OCI-LY7 (cell line): ENCODE measurements around the gene IPPK. TPM values are rescaled to one million over a fixed set of nuclear protein-coding genes. Genes with fewer than 3 reads are reported as not detected.

Experiments
- BruUV-seq: library from RNA; stranded (reverse); fragments of 400-500 nt; replicated peaks from 2 replicates; lab custom pipeline; 2021; lab: Mats Ljungman, UMichigan
- CTCF ChIA-PET: fragments of 300-600 bp; sonication (Branson Sonifier 250); formaldehyde crosslinking; loops from one replicate; lab custom pipeline; 2022; ENCODE audit warnings: antibody characterized with exemption; ENCODE audit not compliant: unreplicated experiment; lab: Charles Lee
- POLR2A ChIA-PET: fragments of 300-600 bp; sonication (Branson Sonifier 250); formaldehyde crosslinking; loops from one replicate; lab custom pipeline; 2022; ENCODE audit warnings: antibody characterized with exemption; lab: Charles Lee
- DNase-seq: peaks from one replicate; pipeline ENCODE4 v3.0.0-alpha.2; 2015; ENCODE audit warnings: low spot score
- H2AFZ ChIP-seq: fragments of 200-600 bp; sonication (generic), shearing (Covaris generic); 2 replicates; pipeline ENCODE4 v1.6.1; 2014; ENCODE audit warnings: mild to moderate bottlenecking, antibody characterized with exemption, low read length, moderate library complexity
- H3K27ac ChIP-seq: fragments of 200-600 bp; sonication (generic); 2 replicates; pipeline ENCODE4 v1.5.1; 2014; ENCODE audit warnings: mixed run types, low read depth, mild to moderate bottlenecking, moderate library complexity, low read length, inconsistent platforms; ENCODE audit not compliant: poor library complexity, severe bottlenecking
- H3K36me3 ChIP-seq: fragments of 200-600 bp; sonication (generic); 2 replicates; pipeline ENCODE4 v1.6.1; 2014; ENCODE audit warnings: mild to moderate bottlenecking, antibody characterized with exemption, low read length, moderate library complexity, mixed read lengths; ENCODE audit not compliant: insufficient read depth
- H3K4me1 ChIP-seq: fragments of 200-600 bp; sonication (generic); 2 replicates; pipeline ENCODE4 v1.5.1; 2014; ENCODE audit warnings: mild to moderate bottlenecking, low read length; ENCODE audit not compliant: insufficient read depth, poor library complexity, severe bottlenecking
- H3K4me2 ChIP-seq: fragments of 200-600 bp; sonication (generic); 2 replicates; pipeline ENCODE4 v1.6.1; 2014; ENCODE audit warnings: mild to moderate bottlenecking, low read length
- H3K4me3 ChIP-seq: fragments of 200-600 bp; sonication (generic); 2 replicates; pipeline ENCODE4 v1.5.1; 2014; ENCODE audit warnings: mild to moderate bottlenecking, low read depth, low read length; ENCODE audit not compliant: poor library complexity, severe bottlenecking
- H3K79me2 ChIP-seq: fragments of 200-600 bp; sonication (generic); 2 replicates; pipeline ENCODE4 v1.6.1; 2016; ENCODE audit warnings: low read depth, mild to moderate bottlenecking, low read length, moderate library complexity, mixed read lengths; ENCODE audit not compliant: insufficient read depth
- H3K9me2 ChIP-seq: fragments of 200-600 bp; sonication (generic); 2 replicates; pipeline ENCODE4 v1.6.1; 2016; ENCODE audit warnings: mild to moderate bottlenecking, low read length, mixed read lengths; ENCODE audit not compliant: insufficient read depth
- H3K9me3 ChIP-seq: fragments of 200-600 bp; sonication (generic); 2 replicates; pipeline ENCODE4 v1.6.1; 2014; ENCODE audit warnings: mild to moderate bottlenecking, mixed run types, low read length, mixed read lengths
- H4K20me1 ChIP-seq: fragments of 200-600 bp; sonication (generic); 2 replicates; pipeline ENCODE4 v1.6.1; 2014; ENCODE audit warnings: mild to moderate bottlenecking, antibody characterized with exemption, low read length, moderate library complexity, mixed read lengths; ENCODE audit not compliant: insufficient read depth
- CTCF ChIP-seq: fragments of 200-600 bp; sonication (generic); conservative IDR thresholded peaks from 2 replicates; pipeline ENCODE4 v1.5.1; 2014; ENCODE audit warnings: mild to moderate bottlenecking, antibody characterized with exemption, low read length, moderate library complexity, mixed read lengths
- EZH2phosphoT487 ChIP-seq: fragments of 200-600 bp; sonication (generic); IDR thresholded peaks from 2 replicates; pipeline ENCODE4 v1.6.1; 2018; ENCODE audit warnings: low read depth, borderline replicate concordance, mild to moderate bottlenecking, mixed run types, antibody characterized with exemption, low read length, moderate library complexity, mixed read lengths
- intact Hi-C: fragments of 100-400 bp; cut with micrococcal nuclease; formaldehyde crosslinking; loops from one replicate; pipeline ENCODE4 v1.10.0; 2022; ENCODE audit not compliant: unreplicated experiment
- total RNA-seq, 2 experiments: library from RNA; depleted of rRNA in 1 of 2; stranded (reverse); fragments of >200 nt in 1 of 2; shearing (Covaris generic) in 1 of 2; gene quantifications; 2 replicates each; pipeline ENCODE4 v1.2.3, GENCODE V29; 2014 to 2022

Gene IPPK
- total RNA-seq, 2 experiments from 2014 or later: 10.3 to 12.7 TPM

- BruUV-seq: no TSS peak
- Histone ChIP-seq H3K79me2 (peaks cover 8% of the 10 kb centered on the region; the same call in 1 of the 2 replicates), H3K4me2 (peak overlapping the region; percentile 65), H3K36me3 (peaks cover 89% of the 10 kb centered on the region), H2AFZ (no peak overlapping the region), H3K9me2 (no peaks in the 10 kb centered on the region), H3K27ac (peak overlapping the region; percentile 62), H3K9me3 (no peaks in the 10 kb centered on the region), H4K20me1 (no peaks in the 10 kb centered on the region), H3K4me3 (peak overlapping the region; percentile 33), H3K4me1 (peaks cover 69% of the 10 kb centered on the region)
- ChIA-PET POLR2A (interaction anchor here (0.8 to 2.3 kb wide), 8 partner anchors 8 to 73 kb away, joined by 3 to 11 read pairs (median 3); partner anchors contain the start of gene IPPK), CTCF (interaction anchor here (0.6 to 1.8 kb wide), 7 partner anchors 9 to 73 kb away, joined by 3 to 11 read pairs (median 5); no protein-coding TSS in a partner anchor)
- TF ChIP-seq CTCF: no peak
- no peak for TF ChIP-seq EZH2phosphoT487
- intact Hi-C loops: no loop called here
- peak; percentile 57 for DNase-seq
Measured at GRCh38 chr9:92718086-92719001, 48.4 kb upstream of the IPPK start.

- BruUV-seq: no TSS peak
- intact Hi-C loops: loop anchor here (1.0 to 2.0 kb wide), 2 partner anchors 12 to 47 kb away; partner anchors contain the start of gene IPPK
- peak overlapping the region; percentile 65 for H3K4me2 ChIP-seq
- TF ChIP-seq CTCF: no peak
- no peak for TF ChIP-seq EZH2phosphoT487
- DNase-seq: peak; percentile 55
- no peak overlapping the region for H2AFZ ChIP-seq
- H3K36me3 ChIP-seq: peaks cover 95% of the 10 kb centered on the region
- CTCF ChIA-PET: interaction anchor here (0.6 to 1.8 kb wide), 10 partner anchors 10 to 82 kb away, joined by 3 to 11 read pairs (median 6); no protein-coding TSS in a partner anchor
- POLR2A ChIA-PET: interaction anchor here (0.5 to 2.3 kb wide), 9 partner anchors 9 to 74 kb away, joined by 3 to 11 read pairs (median 3); partner anchors contain the start of gene IPPK
- peaks cover 2% of the 10 kb centered on the region; the same call in 1 of the 2 replicates for H3K79me2 ChIP-seq
- H3K9me2 ChIP-seq: no peaks in the 10 kb centered on the region
- no peaks in the 10 kb centered on the region for H4K20me1 ChIP-seq
- H3K4me3 ChIP-seq: peak overlapping the region; percentile 33
- H3K9me3 ChIP-seq: no peaks in the 10 kb centered on the region
- H3K4me1 ChIP-seq: peaks cover 60% of the 10 kb centered on the region
- H3K27ac ChIP-seq: peak overlapping the region; percentile 62
Measured at GRCh38 chr9:92717201-92718085, 47.5 kb upstream of the IPPK start.
